ENCODE measurements around the gene NDUFA7.

NDUFA7 gene

GRCh38 chr19:8307965-8308866 is 13.0 kb downstream of the NDUFA7 start, which contains the start of gene CD320 (continued):
- TF ChIP-seq PATZ1 (tag by site-specific recombination; IDR thresholded peaks at IDR 0.05) (0 out of 2 replicates have a peak, but pooled peaks have one; percentile 47), ZBTB8A (tag by site-specific recombination; IDR thresholded peaks at IDR 0.05) (peak; percentile 55; the same call in 1 of the 2 replicates), ZNF600 (tag by site-specific recombination; IDR thresholded peaks at IDR 0.05) (peak; percentile 96), ZBTB44 (tag by site-specific recombination; IDR thresholded peaks at IDR 0.05) (peak; percentile 64; the same call in 1 of the 2 replicates), ZNF274 (IDR thresholded peaks at IDR 0.05; ENCODE audit: low read length) (no peak), ZNF274 (tag by site-specific recombination; IDR thresholded peaks at IDR 0.05; ENCODE audit: borderline replicate concordance) (no peak), ZFHX2 (tag by site-specific recombination; conservative IDR thresholded peaks at IDR 0.05) (peak; percentile 33; the same call in 1 of the 2 replicates), ZNF184 (tag by site-specific recombination; IDR thresholded peaks at IDR 0.05) (peak; percentile 37; the same call in 1 of the 2 replicates), ZXDB (tag by site-specific recombination; IDR thresholded peaks at IDR 0.05) (peak; percentile 95), ZNF24 (tag by site-specific recombination; IDR thresholded peaks at IDR 0.05) (peak; percentile 69; the same call in 1 of the 2 replicates), ZNF311 (tag by site-specific recombination; IDR thresholded peaks at IDR 0.05; ENCODE audit: borderline replicate concordance) (no peak), ZBTB21 (tag by site-specific recombination; IDR thresholded peaks at IDR 0.05) (0 out of 2 replicates have a peak, but pooled peaks have one; percentile 19), TCF7L2 (IDR thresholded peaks at IDR 0.05; ENCODE audit: borderline replicate concordance, low read depth, low read length) (peak; percentile 77), ZNF837 (tag by site-specific recombination; IDR thresholded peaks at IDR 0.05) (no peak), ZEB2 (tag by site-specific recombination; IDR thresholded peaks at IDR 0.05) (peak; percentile 79), ZNF530 (tag by site-specific recombination; IDR thresholded peaks at IDR 0.05; ENCODE audit: low read depth) (no peak), KLF9 (tag by site-specific recombination; IDR thresholded peaks at IDR 0.05; ENCODE audit: low read depth) (peak; percentile 91), ZSCAN16 (tag by site-specific recombination; IDR thresholded peaks at IDR 0.05) (0 out of 2 replicates have a peak, but pooled peaks have one; percentile 37), ZNF10 (tag by site-specific recombination; IDR thresholded peaks at IDR 0.05) (0 out of 2 replicates have a peak, but pooled peaks have one; percentile 9), ZNF561 (tag by site-specific recombination; IDR thresholded peaks at IDR 0.05; ENCODE audit: borderline replicate concordance) (peak; percentile 95), BCL11B (tag by site-specific recombination; IDR thresholded peaks at IDR 0.05; ENCODE audit: low read depth) (peak; percentile 70; the same call in 1 of the 2 replicates), ZNF558 (tag by site-specific recombination; IDR thresholded peaks at IDR 0.05) (0 out of 2 replicates have a peak, but pooled peaks have one; percentile 31), ZNF560 (tag by site-specific recombination; IDR thresholded peaks at IDR 0.05; ENCODE audit: borderline replicate concordance) (peak; percentile 73; the same call in 1 of the 2 replicates), ZNF391 (tag by site-specific recombination; IDR thresholded peaks at IDR 0.05; ENCODE audit: borderline replicate concordance, low read depth) (peak; percentile 5; the same call in 1 of the 2 replicates), ZFP69B (tag by site-specific recombination; IDR thresholded peaks at IDR 0.05) (peak; percentile 81), KLF16 (tag by site-specific recombination; IDR thresholded peaks at IDR 0.05) (peak; percentile 65), TRIM28 (IDR thresholded peaks at IDR 0.05; ENCODE audit: borderline replicate concordance, low read length) (peak; percentile 76; the same call in 1 of the 2 replicates), ZNF501 (tag by site-specific recombination; IDR thresholded peaks at IDR 0.05) (peak; percentile 81; the same call in 1 of the 2 replicates), REPIN1 (tag by site-specific recombination; IDR thresholded peaks at IDR 0.05; ENCODE audit: low read depth) (0 out of 2 replicates have a peak, but pooled peaks have one; percentile 27), SP3 (tag by site-specific recombination; IDR thresholded peaks at IDR 0.05) (peak; percentile 86), KLF10 (tag by site-specific recombination; IDR thresholded peaks at IDR 0.05) (peak; percentile 98), ZNF248 (tag by site-specific recombination; IDR thresholded peaks at IDR 0.05) (no peak), ZSCAN30 (tag by site-specific recombination; IDR thresholded peaks at IDR 0.05) (peak; percentile 75; the same call in 1 of the 2 replicates)
- TF ChIP-seq, protein P1, sequence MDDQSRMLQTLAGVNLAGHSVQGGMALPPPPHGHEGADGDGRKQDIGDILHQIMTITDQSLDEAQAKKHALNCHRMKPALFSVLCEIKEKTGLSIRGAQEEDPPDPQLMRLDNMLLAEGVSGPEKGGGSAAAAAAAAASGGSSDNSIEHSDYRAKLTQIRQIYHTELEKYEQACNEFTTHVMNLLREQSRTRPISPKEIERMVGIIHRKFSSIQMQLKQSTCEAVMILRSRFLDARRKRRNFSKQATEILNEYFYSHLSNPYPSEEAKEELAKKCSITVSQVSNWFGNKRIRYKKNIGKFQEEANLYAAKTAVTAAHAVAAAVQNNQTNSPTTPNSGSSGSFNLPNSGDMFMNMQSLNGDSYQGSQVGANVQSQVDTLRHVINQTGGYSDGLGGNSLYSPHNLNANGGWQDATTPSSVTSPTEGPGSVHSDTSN (CRISPR knock-in tag; IDR thresholded peaks at IDR 0.05) = peak; percentile 97
- TF ChIP-seq, protein P2, sequence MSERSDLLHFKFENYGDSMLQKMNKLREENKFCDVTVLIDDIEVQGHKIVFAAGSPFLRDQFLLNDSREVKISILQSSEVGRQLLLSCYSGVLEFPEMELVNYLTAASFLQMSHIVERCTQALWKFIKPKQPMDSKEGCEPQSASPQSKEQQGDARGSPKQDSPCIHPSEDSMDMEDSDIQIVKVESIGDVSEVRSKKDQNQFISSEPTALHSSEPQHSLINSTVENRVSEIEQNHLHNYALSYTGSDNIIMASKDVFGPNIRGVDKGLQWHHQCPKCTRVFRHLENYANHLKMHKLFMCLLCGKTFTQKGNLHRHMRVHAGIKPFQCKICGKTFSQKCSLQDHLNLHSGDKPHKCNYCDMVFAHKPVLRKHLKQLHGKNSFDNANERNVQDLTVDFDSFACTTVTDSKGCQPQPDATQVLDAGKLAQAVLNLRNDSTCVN (tag by site-specific recombination; optimal IDR thresholded peaks at IDR 0.05) = peak; percentile 100
